HG03139 (cell line): ENCODE results near the gene SPATA16.

Experiments used
- ATAC-seq: cut with Tn5 transposase; IDR thresholded peaks from one replicate; pipeline ENCODE4 v1.9.1; 2021; ENCODE audit not compliant: unreplicated experiment

SPATA16 gene

GRCh38 chr3:172958565-172958964 lies 182.5 kb downstream of the SPATA16 start:
- ATAC-seq, result no peak

- no peak for ATAC-seq
These were observed 187.5 kb downstream of the SPATA16 start for GRCh38 chr3:172953571-172953970.

GRCh38 chr3:172951511-172951910 lies 189.5 kb downstream of the SPATA16 start:
- no peak for ATAC-seq

DNA sequence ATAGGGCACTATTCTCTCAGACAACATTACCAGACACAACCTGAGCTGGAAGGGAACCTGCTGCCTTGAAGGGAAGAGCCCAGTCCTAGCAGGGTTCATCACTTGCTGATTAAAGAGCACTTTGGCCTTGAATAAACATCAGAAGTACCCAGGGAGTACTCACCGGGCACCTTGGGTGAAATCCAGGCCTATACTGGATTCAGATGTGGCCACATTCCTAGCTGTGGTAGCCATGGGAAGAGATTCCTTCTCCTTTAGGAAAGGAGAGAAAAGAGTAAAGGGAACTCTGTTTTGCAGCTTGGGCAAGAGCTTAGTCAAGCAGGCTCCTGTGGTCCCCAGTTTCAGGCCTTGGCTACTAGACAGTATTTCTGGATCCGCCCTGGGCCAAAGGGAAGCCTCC lies 195.0 kb downstream of the SPATA16 start:
- no peak for ATAC-seq

DNA sequence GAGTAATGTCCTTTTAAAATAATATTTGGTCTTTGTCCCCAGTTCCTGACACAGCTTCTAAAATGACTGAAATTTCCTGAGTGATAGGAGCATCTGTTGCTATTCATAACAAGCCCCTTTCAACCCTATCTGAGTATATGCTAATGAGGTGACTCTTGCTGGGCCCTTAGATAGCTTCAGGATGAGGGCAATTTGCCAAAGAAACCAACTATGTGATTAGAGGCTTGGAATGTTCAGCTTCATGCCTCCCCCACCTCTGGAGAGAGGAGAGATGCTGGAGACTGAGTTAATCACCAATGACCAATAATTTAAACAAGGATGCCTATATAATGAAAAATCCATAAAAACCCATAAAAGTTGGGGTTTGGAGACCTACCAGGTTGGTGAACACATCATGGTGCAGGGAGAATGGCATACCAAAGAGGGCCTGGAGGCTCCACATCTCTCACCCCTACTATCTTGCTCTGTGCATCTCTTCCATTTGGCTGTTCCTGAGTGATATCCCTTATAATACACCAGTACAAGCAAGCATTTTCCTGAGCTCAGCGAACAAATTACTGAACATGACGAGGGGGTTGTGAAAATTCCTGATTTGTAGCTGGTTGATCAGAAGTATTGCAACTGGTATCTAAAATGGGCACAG lies 201.3 kb downstream of the SPATA16 start:
- ATAC-seq, result no peak

DNA sequence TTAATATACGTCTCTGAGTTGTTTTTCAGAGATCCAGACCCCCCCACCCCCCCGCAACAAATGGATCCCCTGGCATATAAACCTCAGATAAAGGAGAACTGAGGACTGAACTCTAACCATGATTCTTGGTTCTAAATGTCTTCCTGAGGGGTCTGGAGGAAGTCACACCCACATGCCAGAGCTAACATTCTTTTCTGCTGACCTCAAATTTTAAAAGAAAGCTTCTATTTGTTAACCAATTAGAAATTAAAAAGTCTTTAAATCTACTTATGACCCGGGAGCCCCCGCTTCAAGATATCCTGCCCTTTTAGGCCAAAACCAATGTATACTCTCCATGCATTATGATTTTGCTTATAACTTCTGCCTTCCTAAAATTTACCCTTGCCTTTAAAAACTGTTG lies 202.2 kb downstream of the SPATA16 start:
- no peak for ATAC-seq

GRCh38 chr3:172931746-172932285 lies 209.2 kb downstream of the SPATA16 start:
- no peak for ATAC-seq

GRCh38 chr3:172929451-172929850 lies 211.6 kb downstream of the SPATA16 start:
- no peak for ATAC-seq

GRCh38 chr3:172924546-172924945 lies 216.5 kb downstream of the SPATA16 start:
- ATAC-seq, result no peak

GRCh38 chr3:172919297-172919683 lies 221.7 kb downstream of the SPATA16 start:
- no peak for ATAC-seq

GRCh38 chr3:172918568-172919296 lies 222.3 kb downstream of the SPATA16 start:
- ATAC-seq, result no peak

DNA sequence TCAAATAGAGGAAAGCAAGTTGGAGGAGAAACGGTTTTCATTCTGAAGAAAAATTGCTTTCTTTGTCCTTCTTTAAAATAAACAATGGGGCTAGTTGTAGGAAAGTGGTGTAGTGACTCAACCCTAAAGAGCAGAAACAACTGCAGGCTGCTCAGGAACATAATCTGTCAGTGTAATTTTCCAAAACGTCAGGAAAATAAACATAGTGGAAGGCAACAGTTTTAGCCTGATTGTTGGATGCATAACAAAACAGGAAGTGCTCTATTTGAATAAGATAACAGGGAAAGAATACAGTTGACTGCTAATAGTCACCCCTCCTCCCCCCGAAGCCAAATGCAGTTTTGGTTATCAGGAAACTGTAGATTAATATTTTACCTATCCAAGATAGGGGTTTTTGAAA lies 222.9 kb downstream of the SPATA16 start:
- no peak for ATAC-seq

DNA sequence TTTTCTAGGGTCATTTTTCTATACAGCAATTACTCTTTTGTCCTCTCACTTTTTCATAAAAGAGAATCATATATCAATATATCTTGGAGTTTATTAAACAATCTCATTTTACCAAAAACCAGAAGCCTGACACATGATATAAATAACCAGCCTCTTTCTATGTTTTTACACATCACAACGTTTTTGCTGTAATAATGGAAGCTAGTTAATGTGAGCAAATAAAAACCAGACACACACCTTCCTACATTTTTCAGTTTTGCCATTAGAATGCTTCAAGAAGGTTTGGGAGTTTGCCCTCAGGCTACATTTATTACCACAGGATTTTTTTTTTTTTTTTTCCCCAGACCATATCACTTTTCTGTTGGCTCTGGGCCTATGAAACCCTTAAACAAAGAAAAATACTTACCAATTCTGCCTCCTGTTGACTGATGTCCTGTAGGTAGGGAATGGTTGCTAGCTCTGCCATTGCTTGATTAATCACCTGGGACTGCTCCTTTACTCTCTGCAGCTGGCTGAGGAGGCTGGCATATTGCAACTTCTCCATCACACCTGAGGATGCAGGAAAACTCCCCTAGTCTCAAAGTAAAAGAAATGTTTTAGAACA lies 225.0 kb downstream of the SPATA16 start:
- no peak for ATAC-seq

DNA sequence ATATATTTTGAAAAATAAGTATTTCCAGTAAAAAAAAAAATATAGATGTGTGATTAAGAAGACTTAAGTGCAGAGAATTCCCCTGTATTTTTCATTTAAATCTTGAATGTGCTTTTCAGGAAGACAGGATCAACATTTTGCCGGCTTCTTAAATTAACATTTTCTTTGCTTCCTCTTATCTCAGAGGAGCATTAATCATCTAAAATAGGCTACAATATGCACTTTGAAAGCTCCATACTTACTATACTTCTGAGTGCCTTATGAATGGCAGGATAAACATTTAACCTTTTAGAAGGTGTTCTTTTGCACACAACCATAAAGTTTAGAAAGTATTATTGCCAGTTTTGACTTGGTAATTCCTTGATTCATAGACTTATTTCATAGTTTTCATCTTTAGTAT lies 226.2 kb downstream of the SPATA16 start:
- no peak for ATAC-seq

DNA sequence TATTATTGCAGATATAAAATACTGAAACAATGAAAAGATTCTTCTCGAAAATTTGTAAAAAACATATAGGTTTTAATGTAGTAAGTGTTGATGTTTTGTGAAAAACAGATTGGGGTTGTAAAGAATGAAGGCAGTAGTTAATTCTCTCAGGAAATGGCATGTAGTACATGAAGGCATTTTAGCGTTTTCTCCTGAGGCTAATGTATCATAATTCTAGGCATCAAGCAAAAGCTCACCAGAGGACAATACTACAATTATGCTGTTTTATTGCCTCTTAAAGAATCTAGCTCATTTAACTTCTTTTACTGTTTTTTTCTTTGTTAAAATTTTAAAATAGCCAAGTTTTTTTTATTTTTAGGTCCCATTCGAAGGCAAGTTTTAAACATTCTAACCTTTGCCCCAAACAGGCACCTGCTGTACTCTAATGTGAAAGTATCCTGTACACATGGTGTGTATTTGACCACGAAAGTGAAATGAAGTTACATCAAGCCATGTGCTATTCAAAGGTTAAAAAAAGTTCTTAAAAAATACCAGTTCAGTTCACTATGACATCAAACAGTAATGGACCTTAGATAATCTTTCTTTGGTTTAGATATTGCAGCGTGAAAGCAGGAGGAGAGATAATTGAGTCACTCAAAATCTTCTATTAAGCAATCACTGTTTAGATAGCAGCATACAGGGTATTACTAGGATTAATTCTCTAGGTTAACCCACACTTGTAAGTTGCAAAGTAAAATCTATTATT lies 227.0 kb downstream of the SPATA16 start:
- ATAC-seq, result no peak

DNA sequence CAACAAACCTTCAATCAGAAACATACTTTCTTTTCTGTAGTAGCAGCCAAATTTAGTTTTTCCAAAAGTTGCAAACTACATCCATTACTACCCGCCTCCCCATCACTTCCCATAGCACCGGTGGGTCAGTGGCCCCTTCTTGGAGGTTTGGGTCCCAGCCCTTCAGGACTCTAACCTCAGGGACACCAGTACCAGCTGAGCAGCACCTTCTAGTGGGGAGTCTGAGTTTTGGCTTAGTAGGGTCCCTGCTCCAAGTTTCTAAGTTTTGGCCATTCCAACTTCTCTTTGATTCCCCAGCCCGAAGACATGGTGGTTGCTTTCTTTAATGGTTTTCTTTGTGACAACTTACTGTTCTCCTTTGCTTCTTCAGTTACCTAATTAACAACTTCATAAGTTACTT lies 229.9 kb downstream of the SPATA16 start:
- no peak for ATAC-seq

DNA sequence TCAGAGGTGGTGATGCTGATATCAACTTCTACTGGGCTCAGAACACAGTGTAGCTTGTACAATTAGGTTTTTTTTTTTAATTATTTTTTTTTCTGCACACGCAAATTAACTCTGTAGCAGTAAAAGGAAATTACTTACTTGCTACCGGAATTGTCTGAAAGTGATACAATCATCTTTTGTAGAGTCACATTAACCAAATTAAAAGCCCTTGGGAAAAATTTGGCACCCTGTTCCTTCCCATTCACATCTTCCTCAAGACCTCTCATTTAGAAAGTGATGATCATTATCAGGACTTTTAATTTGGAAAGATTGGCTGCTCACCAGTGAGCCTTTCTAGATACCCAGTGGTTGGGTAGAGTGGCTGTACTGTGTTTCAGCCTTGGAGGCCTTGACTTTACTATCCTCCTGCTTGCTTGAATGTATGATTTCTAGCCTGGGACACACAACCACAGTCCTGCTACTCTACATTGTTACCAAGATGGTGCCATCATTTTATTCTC lies 232.2 kb downstream of the SPATA16 start:
- no peak for ATAC-seq

DNA sequence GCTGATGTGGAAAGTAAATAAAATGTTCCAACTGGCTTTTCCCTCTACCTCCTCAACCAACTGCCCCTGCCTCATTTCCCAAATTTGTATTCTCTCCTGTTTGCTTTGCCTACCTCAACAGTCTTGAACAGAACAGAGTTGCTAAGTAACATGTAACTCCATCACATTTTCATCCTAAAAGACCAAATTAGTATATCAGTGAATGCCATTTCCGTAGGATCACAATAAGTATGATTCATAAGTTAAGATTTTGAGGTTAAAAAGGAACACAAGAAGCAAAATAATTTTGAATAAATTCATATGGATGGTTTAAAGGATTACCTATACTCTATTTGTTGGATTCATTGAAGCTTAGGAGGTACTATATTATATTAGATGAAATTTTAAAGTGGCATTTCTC lies 235.6 kb downstream of the SPATA16 start:
- ATAC-seq, result no peak

GRCh38 chr3:172904711-172905373 lies 236.2 kb downstream of the SPATA16 start:
- ATAC-seq, result no peak

DNA sequence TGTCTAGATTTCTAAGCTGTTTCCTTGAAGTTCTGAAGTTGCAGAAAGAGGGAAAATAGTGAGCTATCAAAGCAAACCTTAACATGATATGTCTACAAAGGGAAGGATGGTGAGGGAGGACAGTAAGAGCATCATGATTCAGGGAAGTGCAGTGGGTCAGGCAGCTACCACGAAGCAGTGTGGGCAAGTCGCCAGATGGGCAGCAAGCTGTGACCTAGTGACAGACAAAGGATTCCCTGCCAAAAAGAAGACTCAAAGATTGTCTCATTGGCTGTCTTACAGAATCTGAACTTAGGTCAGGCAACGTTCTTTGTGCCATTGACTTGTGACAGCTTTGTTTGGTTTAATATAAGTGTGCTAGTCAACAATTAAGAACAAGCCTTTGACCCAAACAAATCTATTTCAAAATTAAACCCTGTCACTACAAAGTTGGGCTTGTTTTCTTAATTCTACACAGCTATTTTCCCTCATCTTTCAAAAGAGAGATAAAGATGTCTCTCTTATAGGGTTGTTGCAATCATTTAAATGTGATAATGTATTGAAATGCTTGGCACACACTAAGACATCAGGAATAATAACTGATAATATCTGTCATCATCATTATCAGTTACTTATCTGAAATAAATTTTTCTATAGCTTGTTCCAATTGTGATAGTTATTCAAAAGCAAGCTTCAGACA lies 237.3 kb downstream of the SPATA16 start:
- no peak for ATAC-seq
